Lower lobe of right lung (tissue), 2 donors: ENCODE measurements around the gene RNF6. TPM values are rescaled to one million over a fixed set of nuclear protein-coding genes. Genes with fewer than 3 reads are reported as not detected.

Experiments
- ATAC-seq, 2 donors: fragments of 200-7000 bp; cut with Tn5 transposase; one replicate each; pipeline ENCODE4 v1.9.1; 2020 to 2022; ENCODE audit warnings: mild to moderate bottlenecking in 2 of 2, moderate library complexity in 2 of 2
- DNase-seq: peaks from one replicate; pipeline ENCODE4 v3.0.0-alpha.2; 2020
- H3K27ac ChIP-seq: fragments of 200-600 bp; one replicate; pipeline ENCODE4 v1.8.0; 2022
- H3K27me3 ChIP-seq: fragments of 200-600 bp; one replicate; pipeline ENCODE4 v1.8.0; 2022; ENCODE audit warnings: low read depth
- H3K36me3 ChIP-seq: fragments of 200-600 bp; one replicate; pipeline ENCODE4 v1.8.0; 2022; ENCODE audit warnings: mild to moderate bottlenecking
- H3K4me1 ChIP-seq: fragments of 200-600 bp; one replicate; pipeline ENCODE4 v1.8.0; 2022
- H3K4me3 ChIP-seq: fragments of 200-600 bp; one replicate; pipeline ENCODE4 v1.8.0; 2022; ENCODE audit warnings: mild to moderate bottlenecking
- H3K9me3 ChIP-seq: fragments of 200-600 bp; one replicate; pipeline ENCODE4 v1.8.0; 2022
- intact Hi-C: fragments of 100-400 bp; cut with DNase I; formaldehyde crosslinking; loops from one replicate; pipeline ENCODE4 v1.11.0; 2022
- total RNA-seq: library from RNA; stranded (reverse); fragmentation: NEBNext Ultra II Directional; extraction: Animal tissue kit (Norgen Biotek cat#: 25700); gene quantifications from one replicate; pipeline ENCODE4 v1.2.1, GENCODE V29; 2021
- TF ChIP-seq, protein P1 (sequence below): fragments of 200-600 bp; IDR thresholded peaks from one replicate; pipeline ENCODE4 v1.8.0; 2022; ENCODE audit warnings: antibody characterized with exemption, mild to moderate bottlenecking
- donor health status: DM: no; HTN: yes; CAD: no; lungs with severe emphysema.

The RNF6 gene
- total RNA-seq, 1 donor from 2014 or later, result 29.3 TPM

GRCh38 chr13:26168237-26168814 lies 53.8 kb downstream of the RNF6 start:
- no peaks in the 10 kb centered on the region for H3K9me3 ChIP-seq
- DNase-seq, result no peak
- H3K27ac ChIP-seq, result no peak overlapping the region
- H3K4me1 ChIP-seq, result no peaks in the 10 kb centered on the region
- TF ChIP-seq, protein P1, sequence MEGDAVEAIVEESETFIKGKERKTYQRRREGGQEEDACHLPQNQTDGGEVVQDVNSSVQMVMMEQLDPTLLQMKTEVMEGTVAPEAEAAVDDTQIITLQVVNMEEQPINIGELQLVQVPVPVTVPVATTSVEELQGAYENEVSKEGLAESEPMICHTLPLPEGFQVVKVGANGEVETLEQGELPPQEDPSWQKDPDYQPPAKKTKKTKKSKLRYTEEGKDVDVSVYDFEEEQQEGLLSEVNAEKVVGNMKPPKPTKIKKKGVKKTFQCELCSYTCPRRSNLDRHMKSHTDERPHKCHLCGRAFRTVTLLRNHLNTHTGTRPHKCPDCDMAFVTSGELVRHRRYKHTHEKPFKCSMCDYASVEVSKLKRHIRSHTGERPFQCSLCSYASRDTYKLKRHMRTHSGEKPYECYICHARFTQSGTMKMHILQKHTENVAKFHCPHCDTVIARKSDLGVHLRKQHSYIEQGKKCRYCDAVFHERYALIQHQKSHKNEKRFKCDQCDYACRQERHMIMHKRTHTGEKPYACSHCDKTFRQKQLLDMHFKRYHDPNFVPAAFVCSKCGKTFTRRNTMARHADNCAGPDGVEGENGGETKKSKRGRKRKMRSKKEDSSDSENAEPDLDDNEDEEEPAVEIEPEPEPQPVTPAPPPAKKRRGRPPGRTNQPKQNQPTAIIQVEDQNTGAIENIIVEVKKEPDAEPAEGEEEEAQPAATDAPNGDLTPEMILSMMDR, result no peak
- intact Hi-C loops, result no loop called here
- no peaks in the 10 kb centered on the region for H3K36me3 ChIP-seq
- no peak overlapping the region for H3K4me3 ChIP-seq
- no peaks in the 10 kb centered on the region for H3K27me3 ChIP-seq
- ATAC-seq, result no peak

DNA sequence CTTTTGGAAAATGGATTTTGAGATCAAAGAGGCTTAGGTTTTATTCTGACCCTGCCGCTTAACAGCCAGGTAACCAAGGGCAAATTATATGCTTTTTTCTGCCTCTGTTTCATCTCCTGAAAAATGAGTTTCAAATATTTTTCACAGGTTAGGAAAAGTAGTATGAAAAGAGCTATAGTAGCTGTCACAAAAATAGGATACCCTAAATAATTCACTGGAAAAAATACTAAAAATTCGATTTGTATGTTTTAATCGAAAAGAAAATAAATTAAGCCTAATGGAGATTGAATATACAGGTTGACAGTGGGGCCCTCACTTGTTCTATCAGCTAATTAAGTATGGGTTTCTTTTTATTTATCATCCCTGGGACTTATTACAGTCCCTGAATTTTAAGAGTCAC lies 58.3 kb downstream of the RNF6 start:
- DNase-seq (no peak), ATAC-seq (no peak)
- H3K27me3 ChIP-seq, result no peaks in the 10 kb centered on the region
- no peak overlapping the region for H3K27ac ChIP-seq
- H3K4me1 ChIP-seq, result no peaks in the 10 kb centered on the region
- H3K36me3 ChIP-seq, result no peaks in the 10 kb centered on the region
- H3K4me3 ChIP-seq, result no peak overlapping the region
- intact Hi-C loops, result no loop called here
- TF ChIP-seq, protein P1, result no peak
- H3K9me3 ChIP-seq, result no peaks in the 10 kb centered on the region

Other genes starting within 250 kb of the RNF6 start
- gene SHISA2, start 170.3 kb downstream of the RNF6 start, total RNA-seq, result 19.0 TPM
- 10.3 TPM for gene CDK8, start 31.8 kb upstream of the RNF6 start, total RNA-seq